Epithelial cell of esophagus (primary cell): ENCODE results near the gene FASTK.

Experiments used
- DNase-seq: peaks from one replicate; pipeline ENCODE4 v3.0.0; 2010; ENCODE audit warnings: low read depth
- H3K4me3 ChIP-seq: 2 replicates; pipeline ENCODE4 v1.5.1; 2011; ENCODE audit warnings: mild to moderate bottlenecking, low read length, control low read depth
- CTCF ChIP-seq: IDR thresholded peaks from 2 replicates; pipeline ENCODE4 v1.5.1; 2011; ENCODE audit warnings: low read depth, mild to moderate bottlenecking, low read length, control low read depth, inconsistent platforms; ENCODE audit not compliant: insufficient read depth; ENCODE audit errors: missing control alignments

Gene FASTK

DNA sequence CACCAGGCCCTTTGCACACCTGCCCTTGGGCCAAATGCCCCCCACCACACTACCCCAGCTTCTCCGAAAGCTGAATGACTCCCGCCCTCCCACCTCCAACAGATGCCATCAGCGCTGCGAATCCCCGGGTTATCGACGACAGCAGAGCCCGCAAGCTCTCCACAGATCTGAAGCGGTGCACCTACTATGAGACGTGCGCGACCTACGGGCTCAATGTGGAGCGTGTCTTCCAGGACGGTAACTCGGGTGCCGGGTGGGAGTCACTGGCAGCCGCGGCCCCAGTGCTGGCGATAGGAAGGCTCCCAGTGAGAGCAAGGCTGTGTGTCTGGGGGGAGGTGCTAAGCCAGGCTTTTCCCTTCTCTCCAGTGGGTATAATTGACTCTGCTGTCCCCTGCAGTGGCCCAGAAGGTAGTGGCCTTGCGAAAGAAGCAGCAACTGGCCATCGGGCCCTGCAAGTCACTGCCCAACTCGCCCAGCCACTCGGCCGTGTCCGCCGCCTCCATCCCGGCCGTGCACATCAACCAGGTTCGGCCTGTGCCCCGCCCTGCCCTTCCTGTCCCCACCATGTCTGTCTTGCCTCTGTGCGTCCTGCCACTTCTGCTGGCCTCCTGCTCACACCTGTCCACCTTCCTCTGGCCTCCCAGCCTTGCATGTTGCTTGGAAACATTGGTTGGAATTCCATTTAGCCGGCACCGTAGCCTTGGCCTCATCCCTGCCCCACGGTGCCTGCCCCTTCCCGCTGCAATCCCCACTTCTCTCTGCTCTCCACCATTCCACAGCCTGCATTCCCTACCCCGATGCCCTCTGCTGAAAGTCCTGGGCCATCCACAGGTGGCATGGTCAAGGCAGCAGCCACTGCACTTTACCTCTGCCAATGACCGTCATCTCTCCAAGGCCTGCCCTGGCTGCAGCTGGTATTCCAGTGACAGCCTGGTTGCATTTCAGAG, 37.8 kb upstream of the FASTK start:
- H3K4me3 ChIP-seq: no peak overlapping the region
- DNase-seq: no peak
- no peak for TF ChIP-seq CTCF

DNA sequence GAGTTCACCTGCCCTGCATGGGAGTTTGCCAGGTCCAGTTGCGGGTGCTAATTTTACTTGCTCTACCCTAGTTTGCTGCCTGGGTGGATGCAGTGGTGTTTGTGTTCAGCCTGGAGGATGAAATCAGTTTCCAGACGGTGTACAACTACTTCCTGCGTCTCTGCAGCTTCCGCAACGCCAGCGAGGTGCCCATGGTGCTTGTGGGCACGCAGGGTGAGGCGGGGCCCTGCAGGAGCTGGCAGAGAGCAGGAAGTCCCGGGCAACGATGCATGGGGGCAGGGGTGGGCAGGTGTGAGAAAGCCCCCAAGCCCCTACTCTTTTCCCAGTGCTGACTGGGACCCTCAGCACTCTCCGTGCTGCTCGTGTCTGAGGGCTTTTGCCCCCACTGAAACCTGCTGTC, 37.0 kb upstream of the FASTK start:
- no peak for DNase-seq
- TF ChIP-seq CTCF: no peak
- H3K4me3 ChIP-seq: no peak overlapping the region

DNA sequence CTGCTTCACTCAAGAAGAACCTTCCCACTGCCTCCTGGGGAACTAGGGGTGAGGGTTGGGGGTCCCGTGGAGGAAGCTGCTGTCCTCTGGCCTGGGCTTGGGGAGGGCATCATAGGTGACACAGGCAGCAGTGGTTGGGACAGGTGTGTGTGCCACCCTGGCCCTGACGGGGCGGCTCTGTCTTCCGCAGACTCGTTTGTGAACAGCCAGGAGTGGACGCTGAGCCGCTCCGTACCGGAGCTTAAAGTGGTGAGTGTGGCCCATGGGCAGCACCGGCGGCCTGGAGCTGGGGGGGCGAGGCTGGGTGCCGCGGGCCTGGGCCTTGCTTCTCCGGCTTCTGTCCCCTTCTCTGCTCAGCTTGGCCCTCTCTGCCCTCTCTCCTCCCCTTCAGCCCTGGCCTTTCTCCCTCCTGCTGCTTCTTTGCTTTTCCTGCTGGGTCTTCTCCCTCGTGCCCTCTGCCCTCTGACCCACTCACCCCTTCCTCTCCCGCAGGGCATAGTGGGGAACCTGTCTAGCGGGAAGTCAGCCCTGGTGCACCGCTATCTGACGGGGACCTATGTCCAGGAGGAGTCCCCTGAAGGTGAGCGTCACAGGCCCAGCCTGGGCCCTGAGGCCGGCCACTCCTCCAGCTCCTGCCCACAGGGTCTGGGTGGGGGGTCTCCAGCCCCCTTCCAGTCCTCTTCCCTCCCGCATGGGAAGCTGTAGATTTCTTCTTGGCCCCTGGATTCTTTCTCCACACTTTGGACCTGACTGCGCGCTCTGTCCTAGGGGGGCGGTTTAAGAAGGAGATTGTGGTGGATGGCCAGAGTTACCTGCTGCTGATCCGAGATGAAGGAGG, 36.2 kb upstream of the FASTK start:
- no peak for TF ChIP-seq CTCF
- peak overlapping the region; percentile 56 for H3K4me3 ChIP-seq
- no peak for DNase-seq

- TF ChIP-seq CTCF: no peak
- peak; percentile 98 for DNase-seq
- peak overlapping the region; percentile 56 for H3K4me3 ChIP-seq
Measured at GRCh38 chr7:151115836-151116418, 35.3 kb upstream of the FASTK start.

DNA sequence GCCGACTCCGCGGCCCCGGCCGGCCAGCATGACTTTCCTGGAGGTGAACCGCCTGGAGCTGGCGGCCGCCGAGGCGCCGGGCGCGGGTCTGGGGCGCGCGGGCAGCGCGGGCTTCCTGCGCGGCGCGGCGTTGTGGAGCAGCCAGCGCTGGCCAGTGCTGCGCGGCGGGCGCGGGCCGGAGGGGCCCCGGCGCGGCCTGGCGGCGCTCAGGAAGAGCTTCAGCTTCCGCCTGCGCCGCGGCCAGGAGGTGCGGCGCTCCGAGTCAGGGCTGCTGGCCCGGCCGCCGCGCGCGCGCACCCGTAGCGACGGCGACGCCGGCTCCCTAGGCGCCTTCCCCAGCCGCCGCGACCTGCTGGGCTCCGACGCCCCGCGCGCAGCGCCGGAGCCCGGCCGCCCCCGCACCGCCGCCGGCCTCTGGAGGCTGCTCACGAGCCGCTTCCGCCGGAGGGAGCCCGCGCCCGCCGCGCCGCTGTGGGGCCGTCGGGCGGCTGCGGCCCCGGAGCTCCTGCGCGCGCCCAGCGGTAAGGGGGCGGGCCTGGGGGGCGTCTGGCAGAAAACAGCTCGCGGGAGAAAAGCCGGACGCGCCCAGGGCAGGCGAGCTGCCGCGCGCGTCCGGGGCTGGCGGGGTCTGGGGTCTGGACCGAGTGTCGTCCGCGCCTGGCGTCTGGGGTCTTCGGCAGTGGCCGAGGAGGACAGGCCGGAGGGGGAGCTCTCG, 34.7 kb upstream of the FASTK start:
- DNase-seq: peak; percentile 46
- peak overlapping the region; percentile 56 for H3K4me3 ChIP-seq
- TF ChIP-seq CTCF: no peak
